ENCODE data around the gene CACNB1. TPM values are rescaled to one million over a fixed set of nuclear protein-coding genes. Genes with fewer than 3 reads are reported as not detected.

The CACNB1 gene
- total and polyA plus RNA-seq, 9 donors: 2.6 to 17.7 (median 9.2) TPM

- H3K4me1 ChIP-seq (ENCODE audit: insufficient read depth): peaks cover 3% of the 10 kb centered on the region
Observed at GRCh38 chr17:39213852-39214251, 16.4 kb upstream of the CACNB1 start.

GRCh38 chr17:39212841-39213480, 15.5 kb upstream of the CACNB1 start:
- 68 to 79% (median 75%) methylated on average over 16 of the region's 16 CpGs for WGBS, 3 donors
- Histone ChIP-seq H3K9me3 (no peaks in the 10 kb centered on the region), H3K4me1 (ENCODE audit: insufficient read depth) (peaks cover 3% of the 10 kb centered on the region), H3K27ac (no peak overlapping the region), H3K27me3 (no peaks in the 10 kb centered on the region), H3K4me3 (no peak overlapping the region), H3K36me3 (no peaks in the 10 kb centered on the region)
- intact Hi-C loops (cut with DNase I): no loop called here
- TF ChIP-seq EP300 (IDR thresholded peaks at IDR 0.05) (no peak), POLR2A (IDR thresholded peaks at IDR 0.05) (no peak)
- TF ChIP-seq, protein P1, sequence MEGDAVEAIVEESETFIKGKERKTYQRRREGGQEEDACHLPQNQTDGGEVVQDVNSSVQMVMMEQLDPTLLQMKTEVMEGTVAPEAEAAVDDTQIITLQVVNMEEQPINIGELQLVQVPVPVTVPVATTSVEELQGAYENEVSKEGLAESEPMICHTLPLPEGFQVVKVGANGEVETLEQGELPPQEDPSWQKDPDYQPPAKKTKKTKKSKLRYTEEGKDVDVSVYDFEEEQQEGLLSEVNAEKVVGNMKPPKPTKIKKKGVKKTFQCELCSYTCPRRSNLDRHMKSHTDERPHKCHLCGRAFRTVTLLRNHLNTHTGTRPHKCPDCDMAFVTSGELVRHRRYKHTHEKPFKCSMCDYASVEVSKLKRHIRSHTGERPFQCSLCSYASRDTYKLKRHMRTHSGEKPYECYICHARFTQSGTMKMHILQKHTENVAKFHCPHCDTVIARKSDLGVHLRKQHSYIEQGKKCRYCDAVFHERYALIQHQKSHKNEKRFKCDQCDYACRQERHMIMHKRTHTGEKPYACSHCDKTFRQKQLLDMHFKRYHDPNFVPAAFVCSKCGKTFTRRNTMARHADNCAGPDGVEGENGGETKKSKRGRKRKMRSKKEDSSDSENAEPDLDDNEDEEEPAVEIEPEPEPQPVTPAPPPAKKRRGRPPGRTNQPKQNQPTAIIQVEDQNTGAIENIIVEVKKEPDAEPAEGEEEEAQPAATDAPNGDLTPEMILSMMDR (IDR thresholded peaks at IDR 0.05): no peak
- DNase-seq: no peak

More at GRCh38 chr17:39213852-39214251, 16.4 kb upstream of the CACNB1 start:
- no peaks in the 10 kb centered on the region for H3K9me3 ChIP-seq
- H3K27me3 ChIP-seq: no peaks in the 10 kb centered on the region
- no peak for DNase-seq
- no peak overlapping the region for H3K27ac ChIP-seq
- TF ChIP-seq, protein P1 (IDR thresholded peaks at IDR 0.05): no peak
- no peak for TF ChIP-seq POLR2A (IDR thresholded peaks at IDR 0.05)
- TF ChIP-seq EP300 (IDR thresholded peaks at IDR 0.05): no peak
- 81 to 84% (median 82%) methylated on average over 9 of the region's 9 CpGs for WGBS, 3 donors
- no peak overlapping the region for H3K4me3 ChIP-seq
- no peaks in the 10 kb centered on the region for H3K36me3 ChIP-seq
- intact Hi-C loops (cut with DNase I): no loop called here

GRCh38 chr17:39212195-39212810, 14.8 kb upstream of the CACNB1 start:
- peaks cover 3% of the 10 kb centered on the region for H3K4me1 ChIP-seq (ENCODE audit: insufficient read depth)

DNA sequence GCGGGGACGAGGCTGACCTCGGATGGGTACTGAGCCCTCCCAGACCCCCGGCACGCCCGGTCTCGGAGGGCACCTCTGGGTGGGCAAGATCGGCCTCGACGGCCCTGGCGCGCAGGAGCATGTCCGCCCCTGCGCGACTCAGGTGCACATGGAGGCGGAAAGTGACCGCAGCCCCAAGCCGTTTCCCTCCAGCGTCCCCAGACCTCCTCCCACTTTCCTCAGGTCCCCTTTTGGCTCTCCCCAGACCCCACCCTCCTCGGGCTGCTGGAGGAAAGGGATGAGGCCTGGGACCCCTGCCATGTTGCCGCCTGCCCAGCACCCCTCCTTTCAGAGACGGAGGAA, 12.6 kb upstream of the CACNB1 start:
- Histone ChIP-seq H3K9me3 (no peaks in the 10 kb centered on the region), H3K36me3 (no peaks in the 10 kb centered on the region), H3K4me1 (ENCODE audit: insufficient read depth) (peaks cover 4% of the 10 kb centered on the region), H3K27me3 (no peaks in the 10 kb centered on the region), H3K27ac (no peak overlapping the region), H3K4me3 (peak overlapping the region; percentile 29)
- 6 to 8% (median 6%) methylated on average over 16 to 22 of the region's 22 CpGs for whole genome bisulfite sequencing, 3 donors
- intact Hi-C loops (cut with DNase I): no loop called here
- DNase-seq: no peak
- TF ChIP-seq, protein P1 (IDR thresholded peaks at IDR 0.05): no peak
- TF ChIP-seq POLR2A (IDR thresholded peaks at IDR 0.05): no peak
- no peak for TF ChIP-seq EP300 (IDR thresholded peaks at IDR 0.05)

More at GRCh38 chr17:39212195-39212810, 14.8 kb upstream of the CACNB1 start:
- DNase-seq: no peak
- no peaks in the 10 kb centered on the region for H3K27me3 ChIP-seq
- WGBS, 3 donors: 73 to 75% (median 74%) methylated on average over 11 of the region's 11 CpGs
- H3K9me3 ChIP-seq: no peaks in the 10 kb centered on the region
- no peak overlapping the region for H3K27ac ChIP-seq
- intact Hi-C loops (cut with DNase I): no loop called here
- no peaks in the 10 kb centered on the region for H3K36me3 ChIP-seq
- H3K4me3 ChIP-seq: no peak overlapping the region
- TF ChIP-seq POLR2A (IDR thresholded peaks at IDR 0.05) (no peak), EP300 (IDR thresholded peaks at IDR 0.05) (no peak)
- TF ChIP-seq, protein P1 (IDR thresholded peaks at IDR 0.05): no peak

Measured in ovary (tissue), 9 donors.